Caco-2 (cell line): ENCODE measurements around the gene TPRA1. TPM values are rescaled to one million over a fixed set of nuclear protein-coding genes. Genes with fewer than 3 reads are reported as not detected.

Experiments used
- BruUV-seq: library from RNA; stranded (reverse); fragments of 400-500 nt; replicated peaks from 2 replicates; lab custom pipeline; 2021; lab: Mats Ljungman, UMichigan
- CTCF ChIA-PET: fragments of 300-600 bp; sonication (Branson Sonifier 250); formaldehyde crosslinking; loops from one replicate; lab custom pipeline; 2022; ENCODE audit warnings: antibody characterized with exemption; lab: Charles Lee
- POLR2A ChIA-PET: fragments of 300-600 bp; sonication (Branson Sonifier 250); formaldehyde crosslinking; loops from one replicate; lab custom pipeline; 2022; ENCODE audit warnings: antibody characterized with exemption; lab: Charles Lee
- DNase-seq, 2 experiments: peaks; one replicate each; pipeline versions ENCODE4 v3.0.0 to v3.0.0-alpha.2; 2020 to 2022
- H3K27me3 ChIP-seq: replicated peaks from 2 replicates; pipeline ENCODE4 v1.6.0; 2011; ENCODE audit warnings: low read length; ENCODE audit not compliant: control insufficient read depth, insufficient read depth
- H3K36me3 ChIP-seq: 2 replicates; pipeline ENCODE4 v1.5.1; 2011; ENCODE audit warnings: low read length; ENCODE audit not compliant: control insufficient read depth, insufficient read depth
- H3K4me1 ChIP-seq: fragments of 250-450 bp; sonication (Bioruptor Pico); 2 replicates; pipeline ENCODE4 v1.5.1; 2020; ENCODE audit warnings: mild to moderate bottlenecking
- H3K4me3 ChIP-seq: 2 replicates; pipeline ENCODE4 v1.5.1; 2011; ENCODE audit warnings: low read depth, mild to moderate bottlenecking, control low read depth, low read length
- H3K9me3 ChIP-seq: fragments of 250-450 bp; sonication (Bioruptor Pico); 2 replicates; pipeline ENCODE4 v1.5.1; 2020; ENCODE audit warnings: mild to moderate bottlenecking, moderate library complexity
- H3K27ac Mint-ChIP-seq: one replicate; pipeline ENCODE4 v1.8.0; 2022; ENCODE audit warnings: mixed read lengths; ENCODE audit not compliant: unreplicated experiment
- H3K27me3 Mint-ChIP-seq: one replicate; pipeline ENCODE4 v1.8.0; 2022; ENCODE audit warnings: mixed read lengths; ENCODE audit not compliant: insufficient read depth, unreplicated experiment
- H3K36me3 Mint-ChIP-seq: one replicate; pipeline ENCODE4 v1.8.0; 2022; ENCODE audit warnings: mild to moderate bottlenecking, mixed read lengths; ENCODE audit not compliant: insufficient read depth, unreplicated experiment
- H3K4me1 Mint-ChIP-seq: one replicate; pipeline ENCODE4 v1.8.0; 2022; ENCODE audit warnings: low read depth, mixed read lengths; ENCODE audit not compliant: unreplicated experiment
- H3K4me3 Mint-ChIP-seq: one replicate; pipeline ENCODE4 v1.8.0; 2022; ENCODE audit warnings: mild to moderate bottlenecking, moderate library complexity, mixed read lengths; ENCODE audit not compliant: unreplicated experiment
- H3K9me3 Mint-ChIP-seq: one replicate; pipeline ENCODE4 v1.8.0; 2022; ENCODE audit warnings: mixed read lengths; ENCODE audit not compliant: unreplicated experiment
- CTCF ChIP-seq, 2 experiments: fragments of 200-600 bp in 1 of 2; IDR thresholded peaks; 1 replicate in 1 of 2; 2 replicates in 1 of 2; pipeline versions ENCODE4 v1.5.1 to v1.8.0; 2011 to 2022; ENCODE audit warnings: antibody characterized with exemption in 1 of 2, control low read depth in 1 of 2, inconsistent platforms in 1 of 2, low read depth in 1 of 2, low read length in 1 of 2, mild to moderate bottlenecking in 1 of 2, moderate library complexity in 1 of 2; ENCODE audit not compliant: insufficient read depth in 1 of 2, severe bottlenecking in 1 of 2, unreplicated experiment in 1 of 2
- intact Hi-C: fragments of 100-400 bp; cut with micrococcal nuclease; formaldehyde crosslinking; loops from one replicate; pipeline ENCODE4 v1.10.0; 2022; ENCODE audit not compliant: unreplicated experiment
- total RNA-seq: library from RNA; stranded (reverse); gene quantifications from 2 replicates; pipeline ENCODE4 v1.2.3, GENCODE V29; 2022

The TPRA1 gene
- total RNA-seq, 1 experiment from 2014 or later, result 34.5 TPM

- H3K27ac Mint-ChIP-seq, result no peak overlapping the region
- no peaks in the 10 kb centered on the region for H3K27me3 ChIP-seq
- H3K4me1 ChIP-seq, result peaks cover 12% of the 10 kb centered on the region; the same call in 1 of the 2 replicates
- no peak overlapping the region for H3K4me3 ChIP-seq
- no peaks in the 10 kb centered on the region for H3K36me3 Mint-ChIP-seq
- TF ChIP-seq CTCF (IDR thresholded peaks at IDR 0.05; ENCODE audit: insufficient read depth in 1 of 2, low read depth in 1 of 2, low read length in 1 of 2, severe bottlenecking in 1 of 2, unreplicated experiment in 1 of 2), result no peak
- H3K27me3 Mint-ChIP-seq, result no peaks in the 10 kb centered on the region
- ChIA-PET CTCF (interaction anchor here (0.6 to 1.2 kb wide), 4 partner anchors 87 to 1023 kb away, joined by 4 to 6 read pairs (median 4); no protein-coding TSS in a partner anchor), POLR2A (no interaction called here)
- H3K4me1 Mint-ChIP-seq, result no peaks in the 10 kb centered on the region
- no peak overlapping the region for H3K4me3 Mint-ChIP-seq
- no TSS peak for BruUV-seq
- no peak for DNase-seq
- no peaks in the 10 kb centered on the region for H3K36me3 ChIP-seq
- no peaks in the 10 kb centered on the region for H3K9me3 Mint-ChIP-seq
- intact Hi-C loops, result loop anchor here (10.0 kb wide), 1 partner anchor 90 kb away; no protein-coding TSS in a partner anchor
- H3K9me3 ChIP-seq, result no peaks in the 10 kb centered on the region
Measured at GRCh38 chr3:127545216-127545615, 45.3 kb downstream of the TPRA1 start.

GRCh38 chr3:127544803-127545201 lies 45.7 kb downstream of the TPRA1 start:
- DNase-seq, result no peak
- Histone ChIP-seq H3K4me3 (no peak overlapping the region), H3K36me3 (no peaks in the 10 kb centered on the region), H3K4me1 (peaks cover 8% of the 10 kb centered on the region; the same call in 1 of the 2 replicates), H3K27me3 (no peaks in the 10 kb centered on the region), H3K9me3 (no peaks in the 10 kb centered on the region)
- Mint-ChIP-seq H3K4me1 (no peaks in the 10 kb centered on the region), H3K9me3 (no peaks in the 10 kb centered on the region), H3K27me3 (no peaks in the 10 kb centered on the region), H3K4me3 (no peak overlapping the region), H3K27ac (no peak overlapping the region), H3K36me3 (no peaks in the 10 kb centered on the region)
- no TSS peak for BruUV-seq
- POLR2A ChIA-PET, result no interaction called here
- intact Hi-C loops, result loop anchor here (10.0 kb wide), 1 partner anchor 90 kb away; no protein-coding TSS in a partner anchor
- CTCF ChIA-PET, result interaction anchor here (1.0 to 1.2 kb wide), 2 partner anchors 9 to 89 kb away, joined by 3 to 6 read pairs; no protein-coding TSS in a partner anchor
- TF ChIP-seq CTCF (IDR thresholded peaks at IDR 0.05; ENCODE audit: insufficient read depth in 1 of 2, low read depth in 1 of 2, low read length in 1 of 2, severe bottlenecking in 1 of 2, unreplicated experiment in 1 of 2), result no peak

GRCh38 chr3:127544192-127544802 lies 46.2 kb downstream of the TPRA1 start:
- Mint-ChIP-seq H3K36me3 (no peaks in the 10 kb centered on the region), H3K27ac (no peak overlapping the region), H3K4me3 (no peak overlapping the region), H3K9me3 (no peaks in the 10 kb centered on the region), H3K4me1 (no peaks in the 10 kb centered on the region), H3K27me3 (peaks cover 4% of the 10 kb centered on the region)
- no peaks in the 10 kb centered on the region for H3K9me3 ChIP-seq
- peaks cover 5% of the 10 kb centered on the region; the same call in 1 of the 2 replicates for H3K4me1 ChIP-seq
- H3K36me3 ChIP-seq, result no peaks in the 10 kb centered on the region
- peak; percentile 72 to 74 for DNase-seq
- intact Hi-C loops, result loop anchor here (10.0 kb wide), 1 partner anchor 89 kb away; no protein-coding TSS in a partner anchor
- peak; percentile 79 to 84 for TF ChIP-seq CTCF (IDR thresholded peaks at IDR 0.05; ENCODE audit: insufficient read depth in 1 of 2, low read depth in 1 of 2, low read length in 1 of 2, severe bottlenecking in 1 of 2, unreplicated experiment in 1 of 2)
- no TSS peak for BruUV-seq
- H3K4me3 ChIP-seq, result no peak overlapping the region
- ChIA-PET POLR2A (no interaction called here), CTCF (interaction anchor here (0.6 to 1.0 kb wide), 3 partner anchors 10 to 814 kb away, joined by 3 to 4 read pairs (median 4); no protein-coding TSS in a partner anchor)
- H3K27me3 ChIP-seq, result no peaks in the 10 kb centered on the region; the same call in 1 of the 2 replicates
